Breast epithelium (tissue), 4 donors: ENCODE results near the gene MRPS10. TPM values are rescaled to one million over a fixed set of nuclear protein-coding genes. Genes with fewer than 3 reads are reported as not detected.

Source experiments
- DNase-seq, 2 donors: peaks; one replicate each; pipeline ENCODE4 v3.0.0-alpha.2; 2019; ENCODE audit warnings: low spot score in 2 of 2
- H3K27ac ChIP-seq, 2 donors: fragments of 200-600 bp; sonication (generic) in 1 of 2; one replicate each; pipeline ENCODE4 v1.5.1; 2016 to 2019; ENCODE audit warnings: mild to moderate bottlenecking in 1 of 2
- H3K27me3 ChIP-seq, 2 donors: fragments of 200-600 bp; sonication (generic) in 1 of 2; one replicate each; pipeline versions ENCODE4 v1.5.1 to v1.6.0; 2017 to 2019; ENCODE audit warnings: control low read depth in 1 of 2, mild to moderate bottlenecking in 1 of 2
- H3K36me3 ChIP-seq: fragments of 200-600 bp; one replicate; pipeline ENCODE4 v1.5.1; 2019
- H3K4me1 ChIP-seq, 2 donors: fragments of 200-600 bp; sonication (generic); one replicate each; pipeline ENCODE4 v1.5.1; 2016 to 2019; ENCODE audit warnings: control low read depth in 1 of 2
- H3K4me3 ChIP-seq, 3 donors: fragments of 200-600 bp; sonication (generic); 1 replicate in 2 of 3; 2 replicates in 1 of 3; pipeline ENCODE4 v1.5.1; 2016 to 2019; ENCODE audit warnings: mild to moderate bottlenecking in 3 of 3, moderate library complexity in 2 of 3
- H3K9me3 ChIP-seq, 2 donors: fragments of 200-600 bp; sonication (generic) in 1 of 2; one replicate each; pipeline ENCODE4 v1.5.1; 2016 to 2019; ENCODE audit warnings: control low read depth in 1 of 2
- CTCF ChIP-seq, 3 donors: fragments of 450-650 bp; IDR thresholded peaks; one replicate each; pipeline ENCODE4 v1.5.1; 2016 to 2017; ENCODE audit warnings: antibody characterized with exemption in 3 of 3, mild to moderate bottlenecking in 3 of 3, moderate library complexity in 3 of 3
- POLR2A ChIP-seq: fragments of 450-650 bp; IDR thresholded peaks from one replicate; pipeline ENCODE4 v1.6.1; 2016; ENCODE audit warnings: antibody characterized with exemption, mild to moderate bottlenecking, moderate library complexity
- POLR2AphosphoS5 ChIP-seq, 3 donors: sonication (generic); formaldehyde crosslinking; IDR thresholded peaks; one replicate each; pipeline ENCODE4 v1.6.1; 2017; ENCODE audit warnings: antibody characterized with exemption in 3 of 3
- intact Hi-C: fragments of 100-400 bp; cut with DNase I; formaldehyde crosslinking; loops from one replicate; pipeline ENCODE4 v1.15.1; 2023; ENCODE audit warnings: low total_unique reads
- total RNA-seq, 3 donors: library from RNA; depleted of rRNA; stranded (reverse); fragments of >200 nt; gene quantifications; one replicate each; pipeline ENCODE4 v1.1.0, GENCODE V29; 2016

Gene MRPS10
- total RNA-seq, 3 donors from 2014 or later: 25.6 to 37.0 (median 33.4) TPM

- Histone ChIP-seq H3K9me3 (no peaks in the 10 kb centered on the region), H3K27me3 (no peaks in the 10 kb centered on the region), H3K36me3 (no peaks in the 10 kb centered on the region), H3K4me1 (no peaks in the 10 kb centered on the region), H3K27ac (no peak overlapping the region), H3K4me3 (no peak overlapping the region)
- TF ChIP-seq CTCF (IDR thresholded peaks at IDR 0.05): no peak
- no peak for TF ChIP-seq POLR2AphosphoS5 (IDR thresholded peaks at IDR 0.05)
- TF ChIP-seq POLR2A: no peak
- DNase-seq: no peak
- intact Hi-C loops: no loop called here
Observed at GRCh38 chr6:42184475-42184874, 33.2 kb downstream of the MRPS10 start.

DNA sequence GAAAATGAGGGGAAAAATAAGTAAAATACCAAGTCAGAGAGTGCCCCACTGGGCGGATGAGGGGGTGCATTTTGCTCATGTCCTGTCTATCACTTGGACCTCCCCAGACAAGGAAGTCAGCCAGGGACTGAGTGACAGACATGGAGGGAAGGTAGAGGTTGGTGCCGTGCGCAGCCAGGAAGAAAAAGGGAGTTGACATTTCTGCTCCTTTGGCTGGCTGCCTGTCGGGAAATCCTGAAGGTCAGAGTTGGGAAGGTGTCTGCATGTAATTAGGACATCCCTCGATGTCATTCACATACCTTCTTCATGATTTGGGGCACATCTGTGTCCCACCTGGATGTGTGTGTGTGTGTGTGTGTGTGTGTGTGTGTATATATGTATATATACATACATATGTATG lies 35.6 kb downstream of the MRPS10 start:
- Histone ChIP-seq H3K36me3 (no peaks in the 10 kb centered on the region), H3K4me3 (no peak overlapping the region), H3K9me3 (no peaks in the 10 kb centered on the region), H3K4me1 (no peaks in the 10 kb centered on the region), H3K27ac (no peak overlapping the region), H3K27me3 (peaks cover 0 to 3% of the 10 kb centered on the region in 2 donors)
- DNase-seq: no peak
- TF ChIP-seq POLR2A: no peak
- no peak for TF ChIP-seq POLR2AphosphoS5 (IDR thresholded peaks at IDR 0.05)
- TF ChIP-seq CTCF (IDR thresholded peaks at IDR 0.05): no peak
- intact Hi-C loops: no loop called here

GRCh38 chr6:42179945-42180313 lies 37.7 kb downstream of the MRPS10 start:
- intact Hi-C loops: no loop called here
- no peak overlapping the region for H3K4me3 ChIP-seq
- TF ChIP-seq POLR2AphosphoS5 (IDR thresholded peaks at IDR 0.05) (no peak), CTCF (IDR thresholded peaks at IDR 0.05) (no peak), POLR2A (no peak)
- H3K27ac ChIP-seq: no peak overlapping the region
- no peaks in the 10 kb centered on the region for H3K4me1 ChIP-seq
- no peaks in the 10 kb centered on the region for H3K36me3 ChIP-seq
- no peaks in the 10 kb centered on the region for H3K9me3 ChIP-seq
- DNase-seq: no peak
- peaks cover 0 to 3% of the 10 kb centered on the region in 2 donors for H3K27me3 ChIP-seq

DNA sequence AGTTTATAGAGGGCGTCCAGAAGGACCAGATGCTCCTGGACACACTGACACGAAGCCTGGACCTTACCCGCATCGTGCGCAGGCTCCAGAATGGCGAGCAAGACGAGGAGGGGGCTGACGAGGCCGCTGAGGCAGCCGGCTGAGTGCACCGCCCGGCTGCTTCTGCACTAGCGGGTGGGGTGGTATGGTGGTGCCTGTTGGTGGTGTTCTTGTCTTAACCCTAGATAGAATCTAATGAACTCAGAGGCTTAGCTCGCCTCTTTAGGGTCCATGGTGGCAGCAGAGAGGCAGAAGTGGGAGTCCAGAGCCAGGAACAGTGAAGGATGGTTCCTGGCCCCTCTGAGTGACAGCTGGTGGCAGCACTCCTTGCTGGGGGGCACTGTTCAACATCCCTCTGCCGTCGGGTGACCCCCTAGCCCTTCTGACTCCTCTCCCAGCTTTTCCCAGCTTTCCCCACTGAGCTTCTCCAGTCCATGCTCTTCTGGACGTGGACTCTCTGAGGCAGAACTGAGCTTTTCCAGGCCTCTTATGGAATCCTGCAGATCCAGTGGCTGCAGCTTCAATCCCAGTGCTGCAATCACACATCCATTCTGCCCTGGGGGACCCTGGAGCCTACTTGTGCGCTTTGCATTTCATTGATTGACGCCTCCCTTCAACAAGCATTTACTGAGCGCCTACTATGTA lies 38.3 kb downstream of the MRPS10 start:
- intact Hi-C loops: no loop called here
- Histone ChIP-seq H3K4me3 (no peak overlapping the region), H3K4me1 (no peaks in the 10 kb centered on the region), H3K36me3 (no peaks in the 10 kb centered on the region), H3K27me3 (peaks cover 0 to 3% of the 10 kb centered on the region in 2 donors), H3K27ac (no peak overlapping the region), H3K9me3 (no peaks in the 10 kb centered on the region)
- TF ChIP-seq POLR2AphosphoS5 (IDR thresholded peaks at IDR 0.05) (no peak), POLR2A (no peak), CTCF (IDR thresholded peaks at IDR 0.05) (no peak)
- no peak for DNase-seq

DNA sequence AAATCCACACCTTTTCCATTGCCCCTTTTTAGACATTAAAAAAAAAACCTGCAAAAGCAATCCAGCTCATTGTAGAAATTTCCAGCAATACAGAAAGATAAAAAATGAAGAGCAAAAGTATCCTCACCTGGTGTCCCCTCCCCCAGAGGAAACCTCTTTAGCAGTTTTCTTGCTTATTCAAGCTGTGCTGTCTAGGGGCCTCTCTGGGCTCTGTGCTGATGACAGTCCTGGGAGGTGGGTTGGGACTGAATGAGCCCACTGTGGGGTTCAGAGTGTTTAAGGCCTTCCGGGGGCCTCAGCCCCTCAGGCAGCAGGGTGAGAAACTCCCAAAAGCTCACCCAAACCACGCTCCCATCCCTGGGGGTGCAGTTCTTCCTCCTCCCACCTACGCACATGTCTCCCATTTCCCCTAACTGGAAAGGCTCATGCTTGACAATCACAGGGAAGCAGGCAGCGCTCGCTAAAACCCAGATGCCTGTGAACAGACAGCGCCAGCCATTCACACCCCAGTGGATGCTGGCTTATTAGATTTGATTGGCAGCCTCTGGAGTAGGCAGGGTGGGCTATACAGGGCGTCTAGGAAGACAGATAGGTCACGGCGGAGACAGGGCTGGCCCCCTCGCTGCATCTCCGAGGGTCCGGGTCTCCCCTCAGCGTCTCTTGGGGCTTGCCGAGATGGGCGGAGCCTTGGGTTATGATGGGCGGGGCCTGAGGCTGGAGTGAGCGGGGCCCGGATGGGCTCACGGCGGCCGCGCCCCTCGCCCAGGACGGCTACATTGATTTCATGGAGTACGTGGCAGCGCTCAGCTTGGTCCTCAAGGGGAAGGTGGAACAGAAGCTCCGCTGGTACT lies 39.9 kb downstream of the MRPS10 start:
- Histone ChIP-seq H3K9me3 (no peaks in the 10 kb centered on the region), H3K36me3 (no peaks in the 10 kb centered on the region), H3K27ac (no peak overlapping the region), H3K27me3 (peaks cover 0 to 3% of the 10 kb centered on the region in 2 donors), H3K4me3 (no peak overlapping the region), H3K4me1 (no peaks in the 10 kb centered on the region)
- intact Hi-C loops: no loop called here
- DNase-seq: no peak
- TF ChIP-seq POLR2A (no peak), CTCF (IDR thresholded peaks at IDR 0.05) (no peak), POLR2AphosphoS5 (IDR thresholded peaks at IDR 0.05) (no peak)
